Measurements from ENCODE around the gene EYS.

- TF ChIP-seq, protein P1, sequence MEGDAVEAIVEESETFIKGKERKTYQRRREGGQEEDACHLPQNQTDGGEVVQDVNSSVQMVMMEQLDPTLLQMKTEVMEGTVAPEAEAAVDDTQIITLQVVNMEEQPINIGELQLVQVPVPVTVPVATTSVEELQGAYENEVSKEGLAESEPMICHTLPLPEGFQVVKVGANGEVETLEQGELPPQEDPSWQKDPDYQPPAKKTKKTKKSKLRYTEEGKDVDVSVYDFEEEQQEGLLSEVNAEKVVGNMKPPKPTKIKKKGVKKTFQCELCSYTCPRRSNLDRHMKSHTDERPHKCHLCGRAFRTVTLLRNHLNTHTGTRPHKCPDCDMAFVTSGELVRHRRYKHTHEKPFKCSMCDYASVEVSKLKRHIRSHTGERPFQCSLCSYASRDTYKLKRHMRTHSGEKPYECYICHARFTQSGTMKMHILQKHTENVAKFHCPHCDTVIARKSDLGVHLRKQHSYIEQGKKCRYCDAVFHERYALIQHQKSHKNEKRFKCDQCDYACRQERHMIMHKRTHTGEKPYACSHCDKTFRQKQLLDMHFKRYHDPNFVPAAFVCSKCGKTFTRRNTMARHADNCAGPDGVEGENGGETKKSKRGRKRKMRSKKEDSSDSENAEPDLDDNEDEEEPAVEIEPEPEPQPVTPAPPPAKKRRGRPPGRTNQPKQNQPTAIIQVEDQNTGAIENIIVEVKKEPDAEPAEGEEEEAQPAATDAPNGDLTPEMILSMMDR (IDR thresholded peaks at IDR 0.05), result no peak
- TF ChIP-seq NRF1 (IDR thresholded peaks at IDR 0.05; ENCODE audit: low read depth, low read length) (no peak), ELF1 (IDR thresholded peaks at IDR 0.05) (no peak), FOXM1 (IDR thresholded peaks at IDR 0.05; ENCODE audit: low read depth) (no peak), EP300 (IDR thresholded peaks at IDR 0.05; ENCODE audit: borderline replicate concordance in 1 of 2, low read depth in 1 of 2, low read length in 1 of 2) (no peak)
- TF ChIP-seq, protein P2, sequence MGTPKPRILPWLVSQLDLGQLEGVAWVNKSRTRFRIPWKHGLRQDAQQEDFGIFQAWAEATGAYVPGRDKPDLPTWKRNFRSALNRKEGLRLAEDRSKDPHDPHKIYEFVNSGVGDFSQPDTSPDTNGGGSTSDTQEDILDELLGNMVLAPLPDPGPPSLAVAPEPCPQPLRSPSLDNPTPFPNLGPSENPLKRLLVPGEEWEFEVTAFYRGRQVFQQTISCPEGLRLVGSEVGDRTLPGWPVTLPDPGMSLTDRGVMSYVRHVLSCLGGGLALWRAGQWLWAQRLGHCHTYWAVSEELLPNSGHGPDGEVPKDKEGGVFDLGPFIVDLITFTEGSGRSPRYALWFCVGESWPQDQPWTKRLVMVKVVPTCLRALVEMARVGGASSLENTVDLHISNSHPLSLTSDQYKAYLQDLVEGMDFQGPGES (IDR thresholded peaks at IDR 0.05; ENCODE audit: low read depth, low read length), result no peak
Measured at GRCh38 chr6:63864671-63865318, 1842.2 kb downstream of the EYS start.

All from SK-N-SH (cell line).